Measurements from ENCODE around the gene OSCP1.

Gene OSCP1

DNA sequence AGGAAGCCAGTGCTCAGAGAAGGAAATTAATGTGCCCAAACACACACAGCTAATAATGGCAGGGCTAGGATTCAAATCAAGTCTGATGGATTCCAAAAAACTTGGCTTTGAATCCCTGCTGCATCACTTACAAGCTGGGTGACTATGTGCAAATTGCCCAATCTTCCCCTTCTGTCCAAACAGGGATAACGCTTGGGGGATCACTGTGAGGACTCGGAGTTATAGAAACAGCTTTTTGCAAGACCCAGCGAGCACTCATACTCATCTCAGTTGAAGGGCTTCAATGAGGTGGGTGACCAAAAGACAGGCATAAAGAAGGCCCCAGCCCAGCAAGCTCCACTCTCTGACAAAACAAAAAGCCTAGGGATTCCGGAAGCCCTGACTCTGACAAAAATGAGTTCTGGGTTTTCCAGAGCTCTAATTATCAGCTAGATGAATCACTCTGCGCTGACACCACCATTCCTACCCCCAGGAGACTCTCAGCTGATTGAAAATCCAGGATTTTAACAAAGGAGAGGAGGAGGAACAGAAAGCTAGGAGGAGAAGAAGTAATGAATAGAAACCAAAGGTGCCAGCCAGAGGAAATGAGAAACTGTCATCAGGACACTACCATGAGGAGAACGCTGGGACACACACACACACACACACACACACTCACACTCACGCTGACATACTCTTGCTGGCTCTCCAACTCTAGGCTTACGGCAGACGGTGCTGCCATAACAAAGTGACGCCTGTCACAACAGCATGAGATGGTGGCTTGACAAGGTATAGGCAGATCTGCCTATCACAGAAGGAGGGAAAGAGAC, 62.9 kb downstream of the OSCP1 start:
- H3K4me1 Mint-ChIP-seq, result peaks cover 52% of the 10 kb centered on the region
- peaks cover 15% of the 10 kb centered on the region for H3K36me3 Mint-ChIP-seq
- H3K27ac Mint-ChIP-seq, result peak overlapping the region; percentile 99
- H3K4me3 Mint-ChIP-seq, result peak overlapping the region; percentile 97
- H3K9me3 Mint-ChIP-seq, result no peaks in the 10 kb centered on the region
- H3K27me3 Mint-ChIP-seq, result no peaks in the 10 kb centered on the region

GRCh38 chr1:36386265-36387140, 63.7 kb downstream of the OSCP1 start:
- H3K4me1 Mint-ChIP-seq, result peaks cover 58% of the 10 kb centered on the region
- no peaks in the 10 kb centered on the region for H3K27me3 Mint-ChIP-seq
- H3K27ac Mint-ChIP-seq, result peak overlapping the region; percentile 99
- peak overlapping the region; percentile 97 for H3K4me3 Mint-ChIP-seq
- H3K36me3 Mint-ChIP-seq, result peaks cover 12% of the 10 kb centered on the region
- H3K9me3 Mint-ChIP-seq, result no peaks in the 10 kb centered on the region

- H3K36me3 Mint-ChIP-seq, result peaks cover 7% of the 10 kb centered on the region
- H3K9me3 Mint-ChIP-seq, result no peaks in the 10 kb centered on the region
- H3K4me1 Mint-ChIP-seq, result peaks cover 66% of the 10 kb centered on the region
- H3K27me3 Mint-ChIP-seq, result no peaks in the 10 kb centered on the region
- H3K27ac Mint-ChIP-seq, result peak within 1 kb of the TSS; percentile 99
- H3K4me3 Mint-ChIP-seq, result peak within 1 kb of the TSS; percentile 97
Observed at GRCh38 chr1:36385410-36386264, 64.6 kb downstream of the OSCP1 start, which contains the start of gene STK40. Gene STK40 (minus strand): TSS chr1:36385924. CDS start chr1:36361332, 24,592 bp downstream.

DNA sequence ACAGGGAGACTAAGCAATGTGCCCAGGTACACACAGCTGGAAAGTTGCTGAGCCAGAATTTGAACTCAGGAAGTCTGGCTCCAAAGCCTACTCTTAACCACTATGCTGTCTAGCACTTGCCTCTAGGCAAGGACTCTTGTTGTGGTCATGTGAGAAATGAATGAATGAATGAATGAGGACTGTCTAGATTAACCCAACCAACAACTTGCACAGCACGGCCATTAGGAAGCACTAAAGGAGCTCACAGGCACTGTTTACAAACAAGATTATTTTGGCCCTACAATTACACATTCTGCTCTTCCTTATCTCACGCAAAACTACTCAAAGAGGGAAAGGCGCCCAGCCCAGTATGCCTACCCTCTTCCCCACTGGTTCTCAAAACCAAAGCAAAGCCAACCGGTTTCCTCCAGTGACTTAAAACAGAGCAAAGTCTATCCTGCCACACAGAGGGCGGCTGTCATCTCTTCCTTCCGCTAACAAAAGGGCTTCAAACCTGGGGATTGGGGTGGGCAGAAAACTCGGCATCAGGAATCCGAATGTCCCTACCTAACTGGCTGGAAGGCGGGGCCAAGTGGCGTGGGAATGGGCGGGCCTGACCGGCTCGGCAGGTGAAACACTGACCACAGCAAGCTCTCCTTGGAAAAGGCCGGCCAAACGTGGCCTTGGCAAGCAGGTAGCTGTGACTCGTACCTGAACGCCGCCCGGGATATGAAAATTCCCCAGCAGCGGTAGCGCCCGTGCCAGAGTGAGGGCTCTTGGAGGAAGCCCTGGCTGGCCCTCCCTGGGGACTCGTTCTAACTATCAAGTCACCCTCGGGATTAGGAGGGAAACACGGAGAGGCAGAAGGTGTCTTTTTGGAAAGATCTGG, 65.5 kb downstream of the OSCP1 start:
- Mint-ChIP-seq H3K36me3 (peaks cover 3% of the 10 kb centered on the region), H3K27me3 (no peaks in the 10 kb centered on the region), H3K4me3 (peak overlapping the region; percentile 97), H3K9me3 (no peaks in the 10 kb centered on the region), H3K4me1 (peaks cover 75% of the 10 kb centered on the region), H3K27ac (peak overlapping the region; percentile 91)

DNA sequence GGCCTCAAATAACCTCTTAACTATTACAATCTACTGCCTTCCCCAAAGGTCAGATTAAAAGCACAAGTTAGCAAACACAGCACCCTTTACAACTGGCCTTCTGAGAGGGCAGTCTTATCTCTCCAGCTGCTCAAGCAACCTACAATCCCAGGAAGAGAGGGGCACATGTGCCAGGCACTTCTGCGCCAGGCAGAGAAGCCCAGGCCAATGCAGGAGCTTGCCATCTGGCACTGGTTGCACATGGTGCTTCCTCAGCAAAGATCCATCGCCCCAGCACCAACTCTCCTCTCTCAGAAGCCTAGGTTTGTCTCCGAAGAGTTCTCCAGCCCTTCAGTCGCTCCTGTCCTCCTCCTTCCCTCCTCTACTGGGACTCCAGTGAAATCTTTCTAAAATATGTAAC, 67.0 kb downstream of the OSCP1 start:
- H3K27ac Mint-ChIP-seq, result peak overlapping the region; percentile 83
- peak overlapping the region; percentile 97 for H3K4me3 Mint-ChIP-seq
- H3K36me3 Mint-ChIP-seq, result no peaks in the 10 kb centered on the region
- H3K9me3 Mint-ChIP-seq, result no peaks in the 10 kb centered on the region
- peaks cover 80% of the 10 kb centered on the region for H3K4me1 Mint-ChIP-seq
- H3K27me3 Mint-ChIP-seq, result no peaks in the 10 kb centered on the region

- Mint-ChIP-seq H3K36me3 (no peaks in the 10 kb centered on the region), H3K4me1 (peaks cover 84% of the 10 kb centered on the region), H3K4me3 (no peak overlapping the region), H3K27ac (no peak overlapping the region), H3K27me3 (no peaks in the 10 kb centered on the region), H3K9me3 (no peaks in the 10 kb centered on the region)
Observed at GRCh38 chr1:36382669-36383068, 67.6 kb downstream of the OSCP1 start.

DNA sequence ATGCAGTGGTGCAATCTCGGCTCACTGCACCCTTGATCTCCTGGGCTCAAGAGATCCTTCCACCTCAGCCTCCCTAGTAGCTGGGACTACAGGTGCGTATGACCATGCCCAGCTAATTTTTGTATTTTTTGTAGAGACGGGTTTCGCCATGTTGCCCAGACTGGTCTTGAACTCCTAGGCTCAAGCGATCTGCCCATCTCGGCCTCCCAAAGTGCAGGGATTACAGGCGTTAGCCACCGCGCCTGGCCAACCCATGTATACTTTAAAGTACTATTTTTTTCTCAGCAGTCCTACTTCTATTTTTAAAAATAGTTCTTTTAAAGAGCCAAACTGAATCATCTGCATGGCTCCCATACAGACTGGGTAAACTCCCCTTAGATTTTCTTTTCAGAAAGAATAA, 68.0 kb downstream of the OSCP1 start:
- peak overlapping the region; percentile 24 for H3K4me3 Mint-ChIP-seq
- no peaks in the 10 kb centered on the region for H3K9me3 Mint-ChIP-seq
- peaks cover 82% of the 10 kb centered on the region for H3K4me1 Mint-ChIP-seq
- H3K27ac Mint-ChIP-seq, result peak overlapping the region; percentile 74
- H3K27me3 Mint-ChIP-seq, result no peaks in the 10 kb centered on the region
- H3K36me3 Mint-ChIP-seq, result no peaks in the 10 kb centered on the region

- H3K27ac Mint-ChIP-seq, result no peak overlapping the region
- no peaks in the 10 kb centered on the region for H3K9me3 Mint-ChIP-seq
- H3K4me3 Mint-ChIP-seq, result peak overlapping the region; percentile 32
- H3K36me3 Mint-ChIP-seq, result no peaks in the 10 kb centered on the region
- no peaks in the 10 kb centered on the region for H3K27me3 Mint-ChIP-seq
- peaks cover 76% of the 10 kb centered on the region for H3K4me1 Mint-ChIP-seq
Observed at GRCh38 chr1:36381405-36381804, 68.8 kb downstream of the OSCP1 start.

DNA sequence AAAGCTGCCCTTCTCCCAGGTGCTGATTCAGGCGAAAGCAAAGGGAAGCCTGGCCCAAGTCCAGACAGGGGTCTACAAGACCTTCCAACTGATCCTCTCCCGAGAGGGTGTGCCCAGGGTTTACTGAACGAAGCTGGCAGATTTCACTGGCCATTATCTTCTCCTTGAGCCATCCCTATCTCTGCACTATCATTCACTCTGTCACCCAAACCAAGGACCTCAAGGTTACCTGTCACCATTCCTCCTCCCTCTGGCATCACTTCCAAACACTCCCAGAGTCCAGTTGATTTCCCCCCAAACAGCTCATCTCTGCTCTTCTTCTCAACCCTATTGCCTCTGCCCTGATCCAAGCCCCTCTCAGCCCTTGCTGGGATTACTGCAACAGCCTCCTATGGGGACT, 69.5 kb downstream of the OSCP1 start:
- Mint-ChIP-seq H3K36me3 (no peaks in the 10 kb centered on the region), H3K27ac (peak overlapping the region; percentile 12), H3K27me3 (no peaks in the 10 kb centered on the region), H3K4me3 (peak overlapping the region; percentile 32), H3K4me1 (peaks cover 79% of the 10 kb centered on the region), H3K9me3 (no peaks in the 10 kb centered on the region)

GRCh38 chr1:36380143-36380619, 70.1 kb downstream of the OSCP1 start:
- Mint-ChIP-seq H3K4me3 (no peak overlapping the region), H3K36me3 (no peaks in the 10 kb centered on the region), H3K4me1 (peaks cover 79% of the 10 kb centered on the region), H3K9me3 (no peaks in the 10 kb centered on the region), H3K27ac (peak overlapping the region; percentile 68), H3K27me3 (no peaks in the 10 kb centered on the region)

- Mint-ChIP-seq H3K27ac (peak overlapping the region; percentile 51), H3K4me1 (peaks cover 81% of the 10 kb centered on the region), H3K9me3 (no peaks in the 10 kb centered on the region), H3K4me3 (no peak overlapping the region), H3K36me3 (no peaks in the 10 kb centered on the region), H3K27me3 (no peaks in the 10 kb centered on the region)
Observed at GRCh38 chr1:36377791-36378492, 72.3 kb downstream of the OSCP1 start.

DNA sequence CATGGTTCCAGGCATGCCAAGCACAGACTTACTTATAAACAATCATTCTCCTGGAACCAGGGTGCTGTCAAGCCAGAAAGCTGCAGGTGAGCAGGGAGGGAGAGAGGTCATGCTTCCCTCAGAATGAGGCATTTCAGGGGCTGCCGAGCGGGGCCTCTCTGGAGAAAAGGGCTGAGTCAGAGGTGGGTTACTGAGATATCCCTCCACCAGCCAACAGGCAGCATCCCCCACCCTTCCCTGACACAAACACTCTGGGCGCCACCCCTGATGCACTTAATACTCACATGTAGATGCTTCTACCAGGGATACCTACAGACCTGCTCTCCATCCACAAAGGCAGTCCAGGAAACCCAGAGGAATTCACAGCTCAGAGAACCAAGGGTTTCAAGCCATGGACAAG, 77.6 kb downstream of the OSCP1 start:
- no peaks in the 10 kb centered on the region for H3K27me3 Mint-ChIP-seq
- no peak overlapping the region for H3K27ac Mint-ChIP-seq
- peaks cover 64% of the 10 kb centered on the region for H3K4me1 Mint-ChIP-seq
- H3K9me3 Mint-ChIP-seq, result no peaks in the 10 kb centered on the region
- no peaks in the 10 kb centered on the region for H3K36me3 Mint-ChIP-seq
- H3K4me3 Mint-ChIP-seq, result no peak overlapping the region

DNA sequence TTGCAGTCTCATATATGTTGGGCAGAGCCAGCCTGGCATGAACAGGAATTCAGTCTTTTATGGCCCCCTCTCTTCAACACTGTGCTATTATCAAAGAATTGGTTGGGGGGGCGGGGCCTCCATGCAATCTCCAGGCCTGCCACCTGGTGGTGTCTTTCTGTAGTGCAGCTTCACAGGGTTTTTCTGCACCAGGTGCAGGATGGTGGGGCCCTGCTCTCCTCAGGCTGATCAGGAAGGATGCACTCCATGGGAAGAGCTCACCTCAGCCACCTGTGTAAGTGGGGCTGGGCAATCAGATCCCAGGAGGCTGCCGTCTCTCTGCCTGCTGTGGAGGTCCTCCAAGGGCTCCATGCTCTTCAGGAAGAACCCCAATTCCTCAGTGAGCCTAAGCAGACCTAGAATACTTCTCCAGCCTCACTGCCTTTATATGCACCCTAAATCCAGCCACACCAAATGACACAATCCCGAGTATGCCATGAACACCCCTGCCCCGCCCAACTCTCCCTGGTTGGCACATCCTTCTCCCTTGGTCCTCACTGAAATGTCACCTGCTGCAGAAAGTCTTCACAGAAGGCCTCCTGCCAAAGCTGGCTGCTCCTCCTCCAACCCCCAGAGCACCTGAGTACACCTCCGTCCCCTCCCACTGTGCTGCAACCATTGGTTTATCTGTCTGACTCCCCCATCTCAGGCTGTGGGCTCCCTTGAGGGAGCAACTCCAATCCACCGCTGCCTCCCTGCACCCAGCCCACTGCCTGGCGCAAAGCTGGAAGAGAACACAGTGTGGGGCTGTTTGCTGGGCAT, 81.0 kb downstream of the OSCP1 start:
- H3K4me1 Mint-ChIP-seq, result peaks cover 73% of the 10 kb centered on the region

More for the DNA sequence above, 81.0 kb downstream of the OSCP1 start:
- no peaks in the 10 kb centered on the region for H3K27me3 Mint-ChIP-seq
- H3K27ac Mint-ChIP-seq, result peak overlapping the region; percentile 76
- H3K9me3 Mint-ChIP-seq, result no peaks in the 10 kb centered on the region
- peak overlapping the region; percentile 15 for H3K4me3 Mint-ChIP-seq
- H3K36me3 Mint-ChIP-seq, result no peaks in the 10 kb centered on the region

All from activated naive CD4-positive, alpha-beta T cell treated with anti-CD3 and anti-CD28 coated beads, Interleukin-2, amount 50 U/mL, for 24 hours (primary cell).